Ramos (cell line): ENCODE data around the gene ST8SIA6.

Experiments used
- in situ Hi-C: fragments of 300-500 bp; cut with MboI; formaldehyde crosslinking; loops from one replicate; pipeline ENCODE4 v1.14.3; 2022; ENCODE audit warnings: low sequenced_read_pairs; ENCODE audit not compliant: unreplicated experiment

ST8SIA6 gene

GRCh38 chr10:17286562-17287550 lies 167.5 kb downstream of the ST8SIA6 start:
- in situ Hi-C loops: no loop called here

GRCh38 chr10:17282311-17282710 lies 172.1 kb downstream of the ST8SIA6 start:
- in situ Hi-C loops: no loop called here

GRCh38 chr10:17278607-17279240 lies 175.7 kb downstream of the ST8SIA6 start:
- in situ Hi-C loops: no loop called here

- in situ Hi-C loops: no loop called here
These were observed 177.5 kb downstream of the ST8SIA6 start for GRCh38 chr10:17276756-17277424.

GRCh38 chr10:17273403-17273802 lies 181.0 kb downstream of the ST8SIA6 start:
- in situ Hi-C loops: no loop called here

- in situ Hi-C loops: no loop called here
These were observed 181.7 kb downstream of the ST8SIA6 start for GRCh38 chr10:17272648-17273047.
